IPS DF 4.7 (cell line): ENCODE data around the gene BICDL2.
"Not testable (repeated sequence)": the region's sequence is repeated elsewhere in the genome, so short reads cannot be mapped to it uniquely, and the experiment has no call there.

Source experiments
- DNase-seq: peaks from one replicate; pipeline ENCODE4 v3.0.0-alpha.2; 2013; ENCODE audit warnings: low spot score; ENCODE audit errors: extremely low read depth

The BICDL2 gene, protein sequence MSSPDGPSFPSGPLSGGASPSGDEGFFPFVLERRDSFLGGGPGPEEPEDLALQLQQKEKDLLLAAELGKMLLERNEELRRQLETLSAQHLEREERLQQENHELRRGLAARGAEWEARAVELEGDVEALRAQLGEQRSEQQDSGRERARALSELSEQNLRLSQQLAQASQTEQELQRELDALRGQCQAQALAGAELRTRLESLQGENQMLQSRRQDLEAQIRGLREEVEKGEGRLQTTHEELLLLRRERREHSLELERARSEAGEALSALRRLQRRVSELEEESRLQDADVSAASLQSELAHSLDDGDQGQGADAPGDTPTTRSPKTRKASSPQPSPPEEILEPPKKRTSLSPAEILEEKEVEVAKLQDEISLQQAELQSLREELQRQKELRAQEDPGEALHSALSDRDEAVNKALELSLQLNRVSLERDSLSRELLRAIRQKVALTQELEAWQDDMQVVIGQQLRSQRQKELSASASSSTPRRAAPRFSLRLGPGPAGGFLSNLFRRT

DNA sequence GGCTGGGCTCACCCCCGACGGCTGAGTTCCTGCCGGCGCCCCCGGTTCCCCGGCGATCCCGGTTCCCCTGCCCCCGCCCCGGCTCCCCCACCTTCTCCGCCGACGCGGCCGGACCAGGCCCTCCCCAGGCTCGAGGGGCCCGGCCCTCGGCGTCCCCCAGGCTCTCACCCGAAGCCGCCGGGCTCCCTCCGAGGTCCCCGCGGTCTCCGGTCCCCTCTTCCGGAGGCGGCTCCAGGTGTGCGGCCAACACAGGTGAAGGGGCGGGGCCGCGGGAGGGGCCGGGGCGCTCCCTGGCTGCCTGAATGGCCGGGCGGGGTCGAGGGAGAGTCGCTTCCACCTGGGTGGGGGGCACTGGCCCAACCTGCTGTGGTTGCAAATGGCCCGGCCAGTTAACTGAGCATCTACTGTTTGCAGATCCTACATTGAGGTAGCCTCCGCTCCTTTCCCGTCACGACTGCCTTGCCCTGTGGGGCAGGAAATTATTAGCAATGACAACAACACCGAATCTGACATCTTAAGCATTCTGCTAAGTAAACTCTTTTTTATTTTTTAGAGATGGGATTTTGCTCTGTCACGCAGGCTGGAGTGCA is at the start of gene BICDL2:
TSS of gene BICDL2 (minus strand) at position 219 of the 590 bp plus-strand sequence. CDS start 1,448 bp downstream, outside the sequence.
- DNase-seq: no peak

DNA sequence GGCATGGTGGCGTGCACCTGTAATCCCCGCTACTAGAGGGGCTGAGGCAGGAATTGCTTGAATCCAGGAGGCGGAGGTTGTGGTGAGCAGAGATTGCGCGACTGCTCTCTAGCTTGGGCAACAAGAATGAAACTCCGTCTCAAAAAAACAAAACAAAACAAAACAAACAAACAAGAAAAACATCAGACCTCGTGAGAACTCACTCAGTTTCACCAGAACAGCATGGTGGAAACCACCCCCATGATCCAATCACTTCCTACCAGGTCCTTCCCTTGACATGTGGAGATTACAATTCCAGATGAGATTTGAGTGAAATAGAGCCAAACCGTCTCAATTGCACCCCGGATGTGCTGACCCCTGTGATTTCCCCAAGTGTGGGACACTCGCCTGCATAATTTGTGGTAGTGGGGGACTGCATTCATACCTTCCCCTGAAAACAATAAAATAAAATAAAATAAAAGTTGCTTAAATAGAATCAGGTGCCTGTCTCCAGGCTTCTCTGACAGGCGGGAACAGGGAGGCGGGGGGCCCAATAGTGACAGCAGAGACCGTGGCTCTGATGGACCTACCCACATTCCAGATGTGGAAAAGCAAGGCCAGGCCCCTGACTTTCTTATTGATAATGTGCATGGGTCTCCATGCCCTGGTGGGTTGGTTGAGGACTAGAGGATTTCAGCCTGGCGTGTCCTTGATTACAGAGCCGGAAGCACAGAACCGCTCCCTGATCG is 49.3 kb upstream of the BICDL2 start:
- DNase-seq: no peak

DNA sequence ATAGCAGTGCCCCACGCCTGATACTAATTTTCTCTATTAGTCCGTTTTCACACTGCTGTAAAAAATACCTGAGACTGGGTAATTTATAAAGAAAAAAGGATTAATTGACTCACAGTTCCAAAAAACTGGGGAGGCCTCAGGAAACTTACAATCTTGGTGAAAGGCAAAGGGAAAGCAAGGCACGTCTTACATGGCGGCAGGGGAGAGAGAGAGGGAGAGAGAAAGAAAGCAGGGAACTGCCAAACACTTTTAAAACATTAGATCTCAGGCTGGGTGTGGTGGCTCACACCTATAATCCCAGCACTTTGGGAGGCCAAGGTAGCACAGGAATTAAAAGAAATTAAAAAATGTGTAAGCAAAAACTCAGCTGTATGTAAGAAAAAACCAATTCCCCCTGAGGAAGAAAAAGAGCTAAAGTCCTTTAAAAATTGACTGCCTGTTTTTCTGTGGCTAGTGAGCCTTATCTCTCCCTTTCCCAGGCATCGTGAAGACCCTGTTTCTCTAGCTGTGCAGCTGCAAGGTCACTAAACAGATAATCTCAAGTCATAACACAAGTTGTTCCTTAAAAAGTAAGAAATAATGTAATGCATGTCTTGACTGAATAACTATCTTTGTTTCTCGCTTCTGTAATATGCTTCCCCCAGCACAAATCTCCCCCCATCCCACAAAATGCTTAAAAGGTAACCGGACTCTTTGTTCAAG is 48.4 kb upstream of the BICDL2 start:
- no peak for DNase-seq

DNA sequence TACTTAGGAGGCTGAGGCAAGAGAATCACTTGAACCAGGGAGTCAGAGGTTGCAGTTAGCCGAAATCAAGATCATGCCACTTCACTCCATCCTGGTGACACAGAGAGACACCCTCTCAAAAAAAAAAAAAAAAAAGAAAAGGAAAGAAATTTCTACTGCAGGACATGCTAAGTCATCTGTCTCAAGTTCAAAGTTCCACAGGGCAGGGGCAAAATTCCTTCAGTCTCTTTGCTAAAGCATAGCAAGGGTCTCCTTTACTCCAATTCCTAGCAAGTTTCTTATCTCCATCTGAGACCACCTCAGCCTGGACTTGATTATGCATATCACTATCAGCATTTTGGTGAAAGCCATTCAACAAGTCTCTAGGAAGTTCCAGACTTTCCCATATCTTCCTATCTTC is 47.7 kb upstream of the BICDL2 start:
- DNase-seq: no peak

GRCh38 chr16:3083408-3083807 is 46.7 kb upstream of the BICDL2 start:
- DNase-seq: not testable (repeated sequence)

- not testable (repeated sequence) for DNase-seq
Measured at GRCh38 chr16:3081957-3082356, 45.2 kb upstream of the BICDL2 start.

GRCh38 chr16:3080024-3080423 is 43.3 kb upstream of the BICDL2 start:
- no peak for DNase-seq

GRCh38 chr16:3076577-3076976 is 39.8 kb upstream of the BICDL2 start:
- no peak for DNase-seq

DNA sequence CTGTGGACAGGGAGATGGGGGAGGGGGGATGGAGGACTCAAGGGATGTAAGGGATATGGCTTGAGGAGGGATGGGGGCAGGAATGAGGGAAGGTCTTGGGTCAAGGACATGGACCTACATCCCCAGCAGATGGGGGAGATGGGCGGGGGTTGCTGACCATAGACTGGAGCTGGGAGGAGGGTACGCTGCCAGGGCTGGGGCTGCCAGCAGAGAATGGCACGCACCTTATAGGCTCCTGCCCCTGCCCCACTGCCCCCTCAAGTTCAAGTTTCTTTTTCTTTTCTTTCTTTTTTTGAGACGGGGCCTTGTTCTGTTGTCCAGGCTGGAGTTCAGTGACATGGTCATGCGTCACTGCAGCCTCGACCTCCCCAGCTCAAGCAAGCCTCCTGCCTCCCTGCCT is 39.2 kb upstream of the BICDL2 start:
- not testable (repeated sequence) for DNase-seq

- no peak for DNase-seq
Measured at GRCh38 chr16:3075523-3075915, 38.8 kb upstream of the BICDL2 start.

DNA sequence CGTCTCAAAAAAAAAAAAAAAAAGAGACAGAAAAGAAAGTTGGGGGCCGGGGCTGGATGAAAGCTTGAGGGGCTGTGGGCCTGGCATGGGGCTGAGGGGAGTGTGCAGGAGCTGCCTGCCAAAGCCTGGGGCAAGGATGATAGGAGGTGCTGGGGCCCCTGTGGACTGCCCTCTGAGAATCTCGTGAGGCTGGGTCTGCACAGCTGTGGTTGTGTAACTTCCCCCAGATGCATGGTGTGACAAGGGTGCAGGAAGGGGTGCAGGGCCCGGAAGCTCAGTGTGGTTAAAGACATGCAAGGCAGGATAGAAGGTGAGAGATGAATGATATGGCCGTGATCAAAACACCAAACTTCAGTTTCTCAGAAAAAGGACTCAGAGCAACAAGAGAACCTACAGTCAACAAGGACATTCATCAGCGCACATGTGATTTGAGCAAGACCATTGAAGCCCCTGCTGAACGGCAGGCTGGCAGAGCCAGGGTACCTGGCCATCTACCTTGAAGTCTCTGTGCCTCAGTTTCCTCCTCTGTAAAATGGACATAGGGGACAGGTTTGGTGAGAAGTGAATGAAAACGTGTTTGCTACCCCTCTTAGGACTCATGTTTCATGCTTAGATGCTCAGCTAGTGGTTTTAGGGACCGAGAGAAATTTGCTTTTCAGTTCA is 38.2 kb upstream of the BICDL2 start:
- no peak for DNase-seq

GRCh38 chr16:3073448-3073847 is 36.7 kb upstream of the BICDL2 start:
- DNase-seq: no peak

- DNase-seq: not testable (repeated sequence)
Measured at GRCh38 chr16:3072576-3073263, 36.0 kb upstream of the BICDL2 start.

- DNase-seq: not testable (repeated sequence)
Measured at GRCh38 chr16:3072148-3072547, 35.4 kb upstream of the BICDL2 start.

DNA sequence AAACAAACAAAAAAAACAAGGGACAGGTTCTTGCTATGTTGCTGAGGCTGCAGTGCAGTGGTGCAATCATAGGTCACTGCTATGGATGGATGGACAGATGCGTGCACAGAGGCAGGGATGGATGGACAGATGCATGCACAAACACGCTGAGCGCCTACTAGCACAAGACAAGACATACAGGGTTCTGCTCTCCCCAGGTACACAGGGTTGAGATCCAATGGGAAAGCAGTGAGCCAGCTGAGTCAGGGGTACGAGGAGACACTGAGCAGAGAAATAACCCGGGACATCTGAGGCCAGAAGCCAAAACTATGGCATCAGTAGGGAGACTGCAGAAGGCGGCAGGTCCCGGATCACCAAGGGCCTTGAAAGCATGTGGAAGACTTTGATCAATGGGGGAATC is 34.9 kb upstream of the BICDL2 start:
- no peak for DNase-seq

GRCh38 chr16:3070608-3071111 is 33.9 kb upstream of the BICDL2 start:
- DNase-seq: no peak

GRCh38 chr16:3069146-3069545 is 32.4 kb upstream of the BICDL2 start:
- DNase-seq: not testable (repeated sequence)

GRCh38 chr16:3068487-3068886 is 31.7 kb upstream of the BICDL2 start:
- no peak for DNase-seq

DNA sequence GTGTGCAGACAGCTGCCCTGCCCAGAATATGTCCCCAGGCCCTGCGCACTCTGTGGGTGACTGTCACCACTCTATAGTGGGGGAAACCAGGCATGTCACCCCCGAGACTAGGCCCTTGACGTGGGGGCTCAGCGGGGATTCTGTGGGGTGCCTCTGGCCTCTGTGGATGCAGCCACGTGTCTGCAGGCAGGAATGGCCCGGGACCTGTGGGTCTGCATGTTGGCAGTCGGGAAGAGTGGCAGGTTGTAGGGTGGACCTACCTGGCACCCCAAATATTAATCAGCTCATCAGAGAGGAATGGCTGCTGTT is 29.6 kb upstream of the BICDL2 start:
- DNase-seq: no peak

DNA sequence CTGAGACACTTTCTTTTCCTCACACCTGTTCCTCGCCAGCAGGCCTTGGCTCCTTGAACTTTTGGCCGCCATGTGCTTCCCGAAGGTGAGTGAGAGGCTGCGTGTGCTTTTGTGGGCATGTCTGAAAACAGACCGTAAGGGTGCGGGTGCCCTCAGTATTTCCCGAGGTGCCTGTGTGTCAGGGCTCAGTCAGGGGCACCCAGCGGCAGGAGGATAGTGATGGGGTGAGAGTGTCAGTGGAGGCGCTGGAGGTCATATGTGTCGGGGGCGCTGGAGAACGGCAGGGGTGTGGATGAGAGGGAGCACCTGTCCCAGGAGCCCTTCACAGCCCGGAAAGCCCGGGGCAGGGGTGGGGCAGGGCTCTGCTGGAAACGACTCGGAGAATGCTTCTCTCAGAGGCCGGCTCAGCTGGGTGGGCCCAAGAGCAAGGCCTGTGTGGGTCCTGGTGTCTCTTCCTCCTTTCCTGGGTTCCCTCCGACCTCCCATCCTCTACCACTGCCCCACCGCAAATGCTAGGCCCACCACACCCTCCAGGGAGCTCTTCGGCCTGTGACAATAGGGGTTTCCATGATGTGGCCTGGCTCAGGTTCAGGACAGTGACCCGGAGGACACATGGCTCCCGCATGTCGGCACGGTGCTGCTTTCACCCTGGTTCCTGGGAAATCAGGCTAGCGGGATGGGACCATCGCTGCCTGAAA is 29.1 kb upstream of the BICDL2 start:
- DNase-seq: no peak
